GM11168 (cell line): ENCODE data around the gene ADGRV1.

Experiments used
- in situ Hi-C: fragments of 300-500 bp; cut with MboI; formaldehyde crosslinking; loops from one replicate; pipeline ENCODE4 v1.12.0; 2022; ENCODE audit warnings: low sequenced_read_pairs; ENCODE audit not compliant: unreplicated experiment

ADGRV1 gene

DNA sequence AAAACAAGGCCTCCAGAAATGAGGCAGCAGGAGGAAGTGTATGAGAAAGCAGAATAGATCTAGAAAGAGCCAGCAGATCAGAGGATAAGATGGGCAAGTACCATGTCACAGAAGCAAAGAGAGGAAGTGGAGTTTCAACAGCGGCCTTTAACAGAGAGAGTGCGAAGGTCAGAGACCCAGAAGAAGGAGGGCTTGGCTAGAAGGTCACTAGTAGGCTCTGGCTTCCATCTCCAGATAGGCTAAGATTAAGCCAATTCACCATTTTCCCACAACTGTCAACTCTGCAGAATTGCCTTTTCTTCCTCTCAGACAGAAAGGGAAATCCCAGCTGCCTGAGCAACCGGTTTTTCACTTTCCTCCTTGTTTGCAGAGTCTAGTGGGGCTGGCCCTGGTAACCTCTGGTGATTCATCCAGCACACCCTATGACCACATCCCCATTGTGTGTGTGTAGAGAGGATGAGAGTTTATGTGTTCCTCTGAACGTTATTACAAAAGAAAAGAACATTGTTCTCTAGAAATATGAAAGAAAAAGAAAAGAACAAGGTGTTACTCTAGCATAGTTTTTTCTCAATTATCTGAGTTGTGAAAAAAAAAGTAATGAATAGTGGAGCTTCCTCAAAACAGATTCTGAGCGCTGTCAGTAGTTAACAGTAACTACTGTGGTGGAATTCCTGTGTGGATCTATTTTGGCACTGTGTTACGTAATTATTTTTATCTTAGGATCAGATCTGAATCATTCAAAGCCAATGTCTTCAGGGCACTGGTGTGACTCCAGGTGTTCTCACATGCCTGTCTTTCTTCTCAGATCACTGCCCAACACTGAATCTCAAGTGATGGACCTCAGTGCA is 604.2 kb downstream of the ADGRV1 start:
- in situ Hi-C loops: no loop called here

DNA sequence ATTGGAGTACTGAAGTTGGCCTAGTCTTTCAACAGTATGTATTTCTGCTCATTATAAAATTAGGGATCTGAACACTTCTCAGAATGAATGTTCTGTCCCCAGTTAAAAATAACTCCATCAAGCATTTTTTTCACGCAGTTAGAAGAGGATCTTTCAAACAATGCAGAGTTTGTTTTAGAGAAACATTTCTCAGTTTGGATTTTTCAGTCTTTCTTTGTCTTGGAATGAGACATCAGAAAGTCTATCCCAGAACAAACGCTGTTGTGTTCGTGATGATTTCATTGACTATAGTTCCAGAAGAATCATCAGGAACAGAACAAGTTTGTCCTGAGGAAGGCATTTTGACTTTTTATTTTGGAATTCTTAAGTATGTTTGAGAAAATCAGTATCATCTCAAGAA is 605.8 kb downstream of the ADGRV1 start:
- in situ Hi-C loops: no loop called here

DNA sequence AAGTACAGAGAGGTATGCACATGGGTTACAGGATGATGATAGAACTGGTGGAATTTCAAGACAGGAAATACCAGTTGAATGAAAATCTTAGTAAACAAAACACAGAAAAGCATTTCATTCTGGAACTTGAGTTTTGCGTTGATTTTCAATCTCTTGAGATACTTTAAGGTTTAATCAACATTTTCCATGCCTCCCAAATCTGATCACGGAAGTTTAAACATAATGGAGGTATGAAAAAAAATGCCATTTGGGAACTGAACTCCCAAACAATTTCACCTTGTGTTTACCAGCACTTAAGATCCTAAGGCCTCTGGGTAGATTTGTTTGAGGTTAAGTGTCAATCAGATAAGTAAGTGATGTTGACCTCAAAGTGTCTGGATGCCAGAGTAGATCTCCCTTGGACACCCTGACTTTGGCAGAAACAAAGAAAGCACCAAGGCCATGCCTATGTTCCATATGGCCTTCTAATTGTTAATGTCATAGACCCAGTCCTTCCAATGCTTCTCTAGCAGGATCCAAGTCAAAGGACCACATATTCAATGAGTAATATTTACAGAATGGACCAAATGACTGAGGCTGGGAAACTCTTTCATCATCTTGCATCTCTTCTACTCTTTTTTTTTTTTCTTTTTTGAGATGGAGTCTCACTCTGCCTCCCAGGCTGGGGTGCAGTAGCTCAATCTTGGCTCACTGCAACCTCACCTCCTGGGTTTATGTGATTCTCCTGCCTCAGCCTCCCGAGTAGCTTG is 607.6 kb downstream of the ADGRV1 start:
- in situ Hi-C loops: no loop called here

DNA sequence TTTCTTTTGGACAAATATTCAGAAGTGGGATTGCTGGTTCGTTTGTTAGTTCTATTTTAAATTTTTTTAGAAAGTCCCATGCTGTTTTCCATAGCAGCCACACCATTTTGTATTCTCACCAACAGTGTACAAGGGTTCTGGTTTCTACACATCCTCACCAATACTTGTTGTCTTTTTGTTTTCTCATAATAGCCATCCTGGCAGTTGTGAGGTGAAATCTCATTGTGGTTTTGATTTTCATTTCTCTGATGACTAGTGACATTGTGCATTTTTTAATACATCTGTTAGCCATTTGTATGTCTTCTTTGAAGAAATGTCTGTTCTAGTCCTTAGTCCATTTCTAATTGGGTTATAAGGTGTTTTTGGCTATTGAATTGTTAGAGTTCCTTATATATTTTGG is 610.3 kb downstream of the ADGRV1 start:
- in situ Hi-C loops: no loop called here

DNA sequence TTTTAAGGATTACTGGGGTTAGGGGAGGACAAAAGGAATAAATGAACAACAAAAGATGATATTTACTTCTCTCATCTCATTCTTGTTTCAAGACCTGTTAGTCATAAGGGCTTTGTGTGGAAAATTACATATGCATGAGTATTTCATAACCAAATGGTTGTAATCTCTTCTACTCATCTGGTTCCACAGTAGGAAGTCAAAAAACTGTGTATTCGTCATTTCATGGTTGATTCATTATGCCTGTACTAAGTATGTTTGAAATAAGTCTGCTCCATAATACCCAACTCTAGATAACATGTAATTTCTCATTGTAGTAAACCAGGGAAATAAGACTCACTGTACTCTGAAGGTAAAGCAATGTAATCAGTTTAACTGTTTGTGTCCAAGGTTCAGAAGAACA is 611.7 kb downstream of the ADGRV1 start:
- in situ Hi-C loops: no loop called here

DNA sequence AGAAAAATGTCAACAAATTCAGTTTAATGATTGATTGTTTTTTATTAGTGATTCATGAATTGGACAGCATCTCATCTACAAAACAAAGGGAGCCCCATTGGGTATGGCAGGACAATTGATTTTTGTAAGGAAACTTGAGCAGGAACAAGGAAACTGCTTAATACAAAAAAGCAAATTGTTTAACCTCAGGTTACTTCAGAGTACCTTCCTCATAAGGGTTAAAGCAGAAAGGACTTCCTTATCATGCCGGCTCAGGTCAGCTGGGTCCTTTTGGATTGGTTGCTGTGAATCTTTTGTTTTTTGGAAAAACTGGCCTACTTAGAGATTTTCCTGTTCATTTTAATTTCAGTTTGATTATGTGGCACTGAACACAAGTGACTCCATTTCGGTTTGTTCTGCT is 612.7 kb downstream of the ADGRV1 start:
- in situ Hi-C loops: no loop called here

DNA sequence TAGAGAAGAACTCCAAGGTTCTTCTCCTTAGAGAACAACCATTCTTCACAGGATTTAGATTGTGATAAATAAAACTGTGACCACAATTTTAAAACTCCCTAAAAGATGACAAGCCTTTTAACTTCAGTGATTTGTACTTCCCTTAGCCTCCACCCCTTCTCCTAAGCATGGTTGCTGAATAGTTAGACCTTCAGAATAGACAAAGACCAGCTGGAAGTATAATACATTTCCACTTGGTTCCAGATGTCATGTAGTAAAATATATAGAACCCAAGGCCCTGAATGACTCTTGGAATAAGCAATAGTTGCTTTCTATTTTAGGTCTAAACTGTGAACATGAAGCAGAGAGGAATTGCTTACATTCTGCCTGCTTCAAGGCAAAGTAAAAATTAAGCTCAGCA is 615.8 kb downstream of the ADGRV1 start:
- in situ Hi-C loops: no loop called here

DNA sequence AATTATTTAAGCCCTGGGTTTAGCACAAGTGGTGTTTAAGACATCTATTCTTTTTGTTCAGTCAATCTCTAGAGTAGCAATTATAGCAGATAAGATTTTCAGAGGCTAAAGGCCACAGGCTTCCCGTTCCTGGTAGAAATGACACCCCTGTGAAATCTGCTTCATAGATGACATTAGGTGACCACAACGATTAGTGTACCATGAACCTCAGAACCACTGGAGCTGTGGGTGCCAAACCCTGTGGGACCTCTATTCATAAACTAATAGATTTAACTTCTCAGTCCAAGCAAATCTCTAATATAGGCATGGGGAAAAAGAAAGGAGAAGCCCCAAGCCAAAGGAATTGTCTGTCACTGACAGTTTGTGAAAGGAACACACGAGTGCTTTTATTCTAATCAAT is 617.1 kb downstream of the ADGRV1 start:
- in situ Hi-C loops: no loop called here

DNA sequence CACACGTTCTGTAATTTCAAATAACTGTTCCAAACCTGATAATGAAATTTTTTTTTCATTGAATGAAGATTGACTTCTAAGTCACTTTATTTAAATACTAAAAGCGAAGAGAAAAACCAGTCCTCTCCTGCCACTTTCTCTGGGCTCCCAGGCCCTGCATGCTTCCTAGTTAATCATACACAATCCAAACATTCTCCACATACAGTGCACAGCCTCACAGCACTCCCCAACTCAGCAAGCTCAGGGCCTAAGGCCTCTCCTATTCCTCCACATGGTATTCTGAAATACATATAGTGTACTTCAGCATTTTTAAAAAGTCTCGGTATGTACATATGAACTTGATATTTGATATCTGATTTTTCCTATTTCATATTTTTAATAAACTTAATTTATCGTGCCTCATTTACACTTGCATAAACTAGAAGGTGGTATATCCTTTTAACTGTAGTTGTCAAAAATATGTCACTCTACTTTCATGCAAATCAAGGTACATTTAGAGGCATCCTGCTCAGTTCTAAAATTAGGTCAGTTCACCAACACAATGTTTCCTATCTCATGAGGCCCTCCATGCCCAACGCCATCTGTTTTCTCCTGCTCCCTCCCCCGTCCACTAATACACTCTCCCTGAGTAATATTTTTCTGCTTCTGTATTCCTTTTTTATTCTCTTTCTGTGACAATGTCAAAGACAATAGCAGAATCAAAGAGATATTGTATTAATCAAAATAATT is 617.9 kb downstream of the ADGRV1 start:
- in situ Hi-C loops: no loop called here

DNA sequence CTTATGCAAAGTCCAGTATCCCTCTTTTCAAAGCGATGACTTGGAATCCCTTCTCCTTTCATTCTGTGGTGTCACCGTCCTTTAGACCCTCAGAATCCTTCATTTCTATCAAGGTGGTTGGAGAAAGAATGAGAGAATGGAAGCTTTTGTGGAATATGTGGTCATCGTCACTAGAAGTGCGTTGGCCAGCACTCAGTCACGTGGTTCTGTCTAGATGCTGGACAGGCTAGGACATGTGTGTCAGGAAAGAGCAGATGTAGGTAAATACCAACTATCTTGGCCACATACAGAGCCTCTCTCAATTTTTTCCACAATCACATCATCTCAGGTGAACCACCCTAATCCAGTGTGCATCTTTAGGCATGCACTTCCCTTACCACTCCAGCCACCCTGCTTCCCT is 618.5 kb downstream of the ADGRV1 start:
- in situ Hi-C loops: no loop called here

DNA sequence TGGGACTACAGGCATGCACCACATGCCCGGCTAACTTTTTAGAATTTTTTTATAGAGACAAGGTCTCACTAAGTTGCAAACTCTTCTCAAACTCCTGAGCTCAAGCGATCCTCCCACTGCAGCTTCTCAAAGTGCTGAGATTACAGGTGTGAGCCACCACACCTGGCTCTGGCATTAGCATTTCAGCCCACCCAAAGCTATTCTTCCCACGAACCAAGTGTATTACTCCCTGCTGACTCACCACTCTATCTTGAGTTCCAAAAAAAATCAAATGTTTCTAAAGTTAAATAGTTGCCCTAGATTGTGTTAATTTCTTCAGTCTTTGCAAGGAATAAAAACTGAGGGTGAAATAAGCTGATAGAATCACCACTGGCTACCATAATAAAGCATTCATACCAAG is 619.0 kb downstream of the ADGRV1 start:
- in situ Hi-C loops: no loop called here

DNA sequence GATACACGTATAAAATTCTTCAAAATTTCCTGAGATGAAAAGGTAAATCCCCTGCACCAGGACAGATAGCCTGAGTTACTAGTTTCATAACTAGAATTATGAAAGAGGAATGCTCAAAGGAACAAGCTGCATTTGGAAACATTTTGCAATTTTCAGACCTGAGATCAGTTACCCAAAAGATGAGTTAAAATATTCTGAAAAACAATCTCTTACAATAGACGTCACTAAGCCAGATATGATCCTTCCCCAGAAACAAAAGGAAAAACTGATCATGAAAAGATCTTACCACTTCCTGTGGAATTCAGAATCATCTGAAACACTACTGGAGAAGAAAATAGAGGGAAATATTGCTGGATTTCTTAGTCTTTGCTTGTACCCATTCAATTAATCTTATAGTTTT is 619.9 kb downstream of the ADGRV1 start:
- in situ Hi-C loops: no loop called here

DNA sequence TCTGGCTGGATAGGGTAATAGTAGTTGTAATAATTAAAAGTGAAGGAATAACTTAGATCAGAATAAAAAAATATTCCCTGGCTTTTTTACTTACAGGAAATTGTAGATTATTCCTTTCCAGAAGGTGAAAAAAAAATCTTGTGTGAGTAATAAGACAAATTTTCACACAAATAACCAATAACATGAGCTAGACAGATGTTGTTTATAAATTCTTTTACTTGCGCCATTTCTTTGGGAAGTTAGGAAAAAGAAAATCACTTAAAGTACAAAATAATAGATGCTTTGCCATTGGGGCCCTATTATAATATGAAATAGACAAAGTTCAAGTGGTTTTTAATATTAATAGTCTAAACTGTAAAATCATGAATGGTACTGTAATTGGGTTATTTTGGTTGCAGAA is 620.4 kb downstream of the ADGRV1 start:
- in situ Hi-C loops: no loop called here

DNA sequence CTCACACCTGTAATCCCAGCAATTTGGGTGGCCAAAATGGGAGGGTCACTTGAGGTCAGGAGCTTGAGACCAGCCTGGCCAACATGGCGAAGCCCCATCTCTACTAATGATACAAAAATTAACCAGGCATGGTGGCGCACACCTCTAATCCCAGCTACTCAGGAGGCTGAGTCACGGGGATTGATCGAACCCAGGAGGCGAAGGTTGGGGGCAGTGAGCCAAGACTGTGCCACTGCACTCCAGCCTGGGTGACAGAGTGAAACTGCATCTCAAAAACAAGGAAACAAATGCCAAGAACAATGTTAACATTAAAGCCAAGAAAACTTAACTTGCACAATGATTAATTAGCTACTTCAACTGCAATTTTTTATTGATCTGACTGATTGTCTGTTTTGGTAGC is 621.9 kb downstream of the ADGRV1 start:
- in situ Hi-C loops: no loop called here

DNA sequence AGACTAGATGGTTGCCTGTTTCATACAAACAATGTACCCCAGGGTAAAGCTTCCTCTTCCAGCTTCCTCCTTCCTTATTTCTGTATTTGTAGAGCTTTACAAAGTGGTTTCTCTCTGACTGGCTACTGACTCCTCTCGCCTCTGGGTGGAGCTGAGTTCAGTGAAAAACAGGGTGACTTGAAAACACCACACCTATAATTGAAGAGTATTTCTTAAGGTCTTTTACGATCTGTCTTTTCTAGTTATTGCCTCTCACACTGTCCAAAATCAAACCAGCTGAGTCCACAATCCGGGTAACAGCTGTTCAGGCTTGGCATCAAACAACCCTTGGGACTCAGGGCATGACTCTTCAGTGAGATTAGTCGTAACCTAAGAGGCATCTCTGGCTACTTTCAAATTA is 624.2 kb downstream of the ADGRV1 start:
- in situ Hi-C loops: no loop called here

DNA sequence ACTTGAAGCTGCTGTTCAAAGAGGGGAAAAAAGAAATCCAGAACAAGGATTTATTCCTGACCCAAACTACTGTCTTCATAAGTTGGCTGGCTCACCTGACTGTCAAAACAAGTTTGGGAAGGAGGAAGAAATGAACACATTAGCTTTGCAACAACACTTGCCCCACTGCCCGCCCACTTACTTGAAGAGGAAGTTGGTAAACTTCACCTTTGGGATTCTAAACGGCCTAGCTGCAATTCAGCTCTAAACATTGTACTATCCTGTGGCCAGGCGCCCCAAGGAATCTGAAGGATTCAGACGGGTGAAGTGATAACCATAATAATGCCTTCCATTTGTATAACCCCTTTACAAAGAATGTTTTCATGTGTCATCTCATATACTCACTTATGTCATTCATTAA is 625.1 kb downstream of the ADGRV1 start:
- in situ Hi-C loops: no loop called here

DNA sequence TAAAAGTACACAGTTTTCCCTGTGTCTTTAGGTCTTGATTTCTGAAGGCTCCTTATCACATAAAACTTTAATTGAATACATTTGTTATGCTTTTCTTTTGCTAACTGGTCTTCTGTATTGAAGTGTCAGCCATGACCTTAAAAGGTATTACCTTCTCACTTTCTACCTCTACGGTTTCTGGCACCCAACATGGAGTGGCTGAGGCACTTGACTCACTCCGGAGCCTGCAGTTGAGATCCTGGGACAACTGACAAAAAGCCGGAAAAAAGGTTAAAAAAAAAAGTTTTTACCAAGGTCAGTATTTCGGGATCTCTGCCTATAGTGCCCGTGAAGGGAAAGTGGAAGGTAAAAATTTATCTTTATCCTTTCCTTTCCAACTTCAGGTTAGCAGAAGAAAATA is 627.5 kb downstream of the ADGRV1 start:
- in situ Hi-C loops: no loop called here

DNA sequence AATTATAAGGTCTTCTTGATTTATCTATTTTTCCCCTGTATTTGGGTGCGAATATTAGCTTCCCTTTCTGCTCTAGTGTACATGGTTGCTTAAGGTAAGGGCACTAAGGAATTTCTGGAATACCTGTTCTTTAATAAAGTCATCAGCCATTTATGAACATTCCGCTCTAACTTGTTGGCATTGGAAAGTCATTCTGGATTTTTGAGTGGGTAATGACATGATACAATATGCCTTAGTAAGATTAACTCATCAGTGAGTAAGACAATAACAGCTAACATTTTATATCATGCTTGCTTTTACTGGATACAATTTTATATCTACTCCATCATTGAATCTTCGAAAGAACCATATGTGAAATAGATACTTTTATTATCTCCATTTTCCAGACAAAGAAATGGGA is 628.4 kb downstream of the ADGRV1 start:
- in situ Hi-C loops: no loop called here

DNA sequence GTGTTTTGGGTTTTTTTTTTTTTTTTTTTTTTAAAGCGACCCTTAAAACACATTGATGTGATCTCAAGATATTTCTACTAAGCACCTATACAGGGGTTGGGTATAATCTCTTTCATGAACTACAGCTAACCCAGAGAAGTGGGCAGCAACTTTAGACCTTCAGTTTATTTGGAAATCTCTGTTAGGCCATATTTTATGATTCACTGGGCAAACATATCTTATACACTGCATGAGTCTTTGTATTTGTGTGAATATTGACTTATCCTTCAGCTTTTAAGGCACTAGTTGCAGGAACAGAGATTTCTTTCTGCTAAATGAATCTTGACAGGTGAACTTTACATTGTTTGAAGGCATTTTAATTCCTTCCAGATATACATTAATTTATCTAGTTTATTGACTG is 630.2 kb downstream of the ADGRV1 start:
- in situ Hi-C loops: no loop called here

DNA sequence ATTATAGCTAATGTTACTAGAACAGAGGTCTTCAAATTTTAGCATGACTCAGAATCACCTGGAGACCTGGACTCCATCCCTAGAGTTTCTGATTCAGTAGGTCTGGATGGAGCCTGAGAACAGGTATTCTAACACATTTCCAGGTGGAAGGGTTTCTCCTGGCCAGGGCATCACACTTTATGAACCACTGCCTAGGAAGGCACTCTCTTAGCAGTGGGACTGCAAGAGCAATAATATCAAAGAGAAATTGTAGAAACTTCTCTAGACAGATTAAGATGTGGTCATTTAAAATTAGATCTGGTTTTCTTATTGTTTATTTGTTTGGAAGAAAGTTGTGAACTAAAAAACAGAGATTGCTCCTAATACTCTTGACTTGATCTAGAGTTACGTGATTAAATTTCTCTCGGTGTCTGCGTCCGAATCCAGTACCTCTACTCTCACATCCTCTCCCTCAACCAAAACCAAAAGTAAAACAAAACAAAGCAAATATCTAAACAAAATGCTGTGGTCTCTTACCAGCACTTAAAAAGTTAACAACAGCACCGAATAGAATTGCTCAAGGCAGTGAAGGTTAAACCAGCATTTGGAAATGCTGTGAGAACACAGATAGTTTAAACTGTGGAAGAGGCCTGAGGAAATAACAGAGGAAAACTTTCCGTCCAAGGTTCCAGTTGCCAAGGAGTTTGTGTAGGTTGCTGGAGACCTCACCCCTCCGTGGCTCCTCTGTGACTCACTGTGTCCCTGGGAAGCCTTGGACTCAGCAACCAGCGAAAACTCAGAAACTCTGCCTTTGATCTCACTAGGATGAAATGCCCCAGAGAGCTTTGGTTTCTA is 631.1 kb downstream of the ADGRV1 start:
- in situ Hi-C loops: no loop called here
